CD4-positive, alpha-beta T cell treated with Interleukin-4 for 1 hour (primary cell): ENCODE results near the gene CCDC124.

Experiments
- DNase-seq, 2 donors: peaks; one replicate each; pipeline ENCODE4 v3.0.0-alpha.2; 2020 to 2022

The CCDC124 gene

DNA sequence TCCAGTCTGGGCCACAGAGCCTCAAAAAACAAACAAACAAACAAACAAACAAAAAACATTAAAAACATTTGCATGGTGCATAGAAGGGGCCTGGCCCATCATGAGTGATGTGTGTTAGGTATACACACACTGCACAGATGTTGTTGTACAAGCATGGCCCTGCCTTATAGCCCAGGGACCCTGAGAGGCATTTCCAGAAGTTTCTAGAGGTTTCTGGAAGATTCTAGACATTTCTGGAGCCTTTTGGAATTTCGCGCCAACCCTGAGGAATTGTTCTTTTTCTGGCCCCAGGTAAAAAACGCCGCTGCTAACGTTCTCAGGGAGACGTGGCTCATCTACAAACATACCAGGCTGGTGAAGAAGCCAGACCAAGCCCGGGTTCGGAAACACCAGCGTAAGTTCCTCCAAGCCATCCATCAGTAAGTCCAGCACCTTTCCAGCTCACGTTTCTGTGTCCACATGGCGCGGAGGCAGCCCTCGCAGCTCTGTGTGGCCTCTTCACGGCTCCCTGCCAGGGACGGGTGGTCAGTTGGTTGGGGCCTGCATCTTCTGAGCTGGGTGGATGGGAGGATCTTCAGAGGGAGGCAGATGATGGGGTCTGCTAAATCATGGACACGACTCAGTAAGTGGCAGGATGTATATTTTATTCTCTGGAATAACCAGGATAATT is 56.7 kb downstream of the CCDC124 start:
- no peak for DNase-seq

DNA sequence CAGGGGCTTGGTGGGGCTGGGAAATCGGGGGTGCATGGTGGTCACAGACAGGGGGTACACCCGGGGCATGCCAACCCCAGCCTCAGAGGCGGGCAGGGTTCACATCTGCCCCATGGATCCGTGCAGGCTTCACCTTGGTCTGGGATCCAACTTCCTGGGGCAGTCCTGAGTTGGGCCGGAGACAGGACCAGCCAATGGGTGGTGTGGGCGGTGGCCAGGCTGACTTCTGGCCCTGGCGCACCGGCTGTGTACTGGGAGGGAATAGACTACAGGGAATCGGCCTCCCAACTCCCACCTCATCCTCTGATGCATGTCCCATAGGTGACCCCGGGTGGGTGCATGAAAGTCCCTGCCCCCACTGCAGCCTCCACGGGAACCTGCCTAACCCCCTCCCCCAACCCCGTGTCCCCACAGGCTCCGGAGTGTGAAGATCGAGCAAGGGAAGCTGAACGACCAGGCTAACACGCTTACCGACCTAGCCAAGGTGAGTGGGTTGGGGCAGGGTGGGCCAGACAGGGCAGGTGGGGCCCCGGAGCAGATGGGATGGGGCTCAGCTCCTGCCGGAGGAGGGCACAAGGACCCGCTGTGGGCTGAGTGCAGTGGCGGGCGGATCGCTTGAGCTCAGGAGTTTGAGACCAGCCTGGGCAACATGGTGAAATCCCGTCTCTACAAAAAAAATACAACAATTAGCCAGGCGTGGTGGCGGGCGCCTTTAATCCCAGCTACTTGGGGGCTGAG is 60.4 kb downstream of the CCDC124 start:
- DNase-seq, result no peak
